Endothelial cell of umbilical vein (primary cell): ENCODE data around the gene WDR93. TPM values are rescaled to one million over a fixed set of nuclear protein-coding genes. Genes with fewer than 3 reads are reported as not detected.

Experiments
- BruUV-seq: library from RNA; stranded (reverse); fragments of 400-500 nt; replicated peaks from 2 replicates; lab custom pipeline; 2021; lab: Mats Ljungman, UMichigan
- CTCF ChIA-PET: fragments of 300-600, 350-600 bp; sonication (Branson Sonifier 250); formaldehyde crosslinking; loops from one replicate; lab custom pipeline; 2021; ENCODE audit warnings: antibody characterized with exemption, inconsistent platforms; lab: Charles Lee
- POLR2A ChIA-PET: fragments of 300-600, 350-600 bp; sonication (Branson Sonifier 250); formaldehyde crosslinking; loops from one replicate; lab custom pipeline; 2021; ENCODE audit warnings: antibody characterized with exemption, inconsistent platforms; lab: Charles Lee
- DNase-seq: peaks from one replicate; pipeline ENCODE4 v3.0.0-alpha.2; 2011; ENCODE audit warnings: low read depth, low spot score
- FAIRE-seq: peaks from 2 replicates; lab custom pipeline; 2011; peaks lifted over from hg19 to GRCh38; lab: Jason Lieb, UNC
- H2AFZ ChIP-seq: 2 replicates; pipeline ENCODE4 v1.6.0; 2012; ENCODE audit warnings: low read depth, low read length, control low read depth, inconsistent platforms
- H3K27ac ChIP-seq: 2 replicates; pipeline ENCODE4 v1.5.1; 2011; ENCODE audit warnings: low read depth, mild to moderate bottlenecking, control low read depth, low read length, moderate library complexity; ENCODE audit not compliant: insufficient read depth
- H3K27me3 ChIP-seq, 2 experiments: 2 replicates each; pipeline versions ENCODE4 v1.6.0 to v1.6.1; 2011; ENCODE audit warnings: low read length in 2 of 2, mixed read lengths in 1 of 2; ENCODE audit not compliant: control insufficient read depth in 2 of 2, insufficient read depth in 2 of 2
- H3K36me3 ChIP-seq, 2 experiments: 2 replicates in 1 of 2; 3 replicates in 1 of 2; pipeline ENCODE4 v1.5.1; 2011; ENCODE audit warnings: low read length in 2 of 2, mild to moderate bottlenecking in 1 of 2, moderate library complexity in 1 of 2; ENCODE audit not compliant: control insufficient read depth in 2 of 2, insufficient read depth in 2 of 2; ENCODE audit errors: extremely low read depth in 1 of 2
- H3K4me1 ChIP-seq: 3 replicates; pipeline ENCODE4 v1.5.1; 2011; ENCODE audit warnings: mild to moderate bottlenecking, low read length; ENCODE audit not compliant: control insufficient read depth, insufficient read depth; ENCODE audit errors: extremely low read depth
- H3K4me2 ChIP-seq: 2 replicates; pipeline ENCODE4 v1.6.1; 2011; ENCODE audit warnings: low read length, control low read depth, mixed read lengths; ENCODE audit not compliant: insufficient read depth
- H3K4me3 ChIP-seq, 3 experiments: fragments of 200-600 bp in 1 of 3; sonication (generic), shearing (Covaris generic) in 1 of 3; replicated peaks in 1 of 3; 2 replicates each; pipeline ENCODE4 v1.5.1; 2011 to 2016; ENCODE audit warnings: control low read depth in 3 of 3, low read length in 3 of 3, mild to moderate bottlenecking in 2 of 3, inconsistent platforms in 1 of 3, low read depth in 1 of 3, moderate library complexity in 1 of 3; ENCODE audit not compliant: insufficient read depth in 1 of 3
- H3K79me2 ChIP-seq: 2 replicates; pipeline ENCODE4 v1.6.0; 2012; ENCODE audit warnings: low read length, inconsistent platforms; ENCODE audit not compliant: control insufficient read depth, insufficient read depth
- H3K9ac ChIP-seq: replicated peaks from 2 replicates; pipeline ENCODE3; 2011; ENCODE audit warnings: low read length, control low read depth; ENCODE audit not compliant: insufficient read depth; ENCODE audit errors: extremely low read depth
- H3K9me1 ChIP-seq: replicated peaks from 3 replicates; pipeline ENCODE4 v1.6.0; 2011; ENCODE audit warnings: mild to moderate bottlenecking, low read length; ENCODE audit not compliant: control insufficient read depth, insufficient read depth; ENCODE audit errors: extremely low read depth
- H3K9me3 ChIP-seq: replicated peaks from 2 replicates; pipeline ENCODE4 v1.5.1; 2012; ENCODE audit warnings: low read length, inconsistent platforms; ENCODE audit not compliant: control insufficient read depth, insufficient read depth
- H4K20me1 ChIP-seq: replicated peaks from 2 replicates; pipeline ENCODE3; 2011; ENCODE audit warnings: mild to moderate bottlenecking, low read length; ENCODE audit not compliant: control insufficient read depth, insufficient read depth; ENCODE audit errors: extremely low read depth
- EZH2 ChIP-seq: IDR thresholded peaks from 2 replicates; pipeline ENCODE4 v1.6.1; 2012; ENCODE audit warnings: borderline replicate concordance, low read depth, mild to moderate bottlenecking, moderate library complexity, low read length, inconsistent platforms; ENCODE audit not compliant: severe bottlenecking
- FOS ChIP-seq: IDR thresholded peaks from 2 replicates; pipeline ENCODE4 v1.6.1; 2011; ENCODE audit warnings: mild to moderate bottlenecking, low read length, moderate library complexity, borderline replicate concordance; ENCODE audit not compliant: insufficient read depth
- GATA2 ChIP-seq: IDR thresholded peaks from 2 replicates; pipeline ENCODE4 v1.7.0; 2011; ENCODE audit warnings: low read depth, mild to moderate bottlenecking, moderate library complexity, mixed read lengths, low read length; ENCODE audit not compliant: insufficient read length, insufficient read depth
- JUN ChIP-seq: IDR thresholded peaks from 2 replicates; pipeline ENCODE4 v1.6.1; 2011; ENCODE audit warnings: borderline replicate concordance, low read depth; ENCODE audit not compliant: insufficient read length, insufficient read depth
- MAX ChIP-seq: IDR thresholded peaks from 2 replicates; pipeline ENCODE4 v1.6.1; 2011; ENCODE audit not compliant: insufficient read depth, insufficient read length
- MYC ChIP-seq: IDR thresholded peaks from one replicate; pipeline ENCODE4 v1.6.1; 2011; ENCODE audit warnings: mild to moderate bottlenecking, low read depth, low read length
- POLR2A ChIP-seq: IDR thresholded peaks from 2 replicates; pipeline ENCODE4 v1.6.1; 2012; ENCODE audit warnings: low read depth, mild to moderate bottlenecking, control low read depth, low read length
- POLR2AphosphoS5 ChIP-seq: IDR thresholded peaks from 2 replicates; pipeline ENCODE4 v1.6.1; 2012; ENCODE audit warnings: low read depth, mild to moderate bottlenecking, control low read depth, low read length, moderate library complexity; ENCODE audit not compliant: insufficient read depth
- dilution Hi-C: fragments of 300-500 bp; cut with MboI; formaldehyde crosslinking; loops from one replicate; pipeline ENCODE4 v1.15.0; 2019; ENCODE audit warnings: low sequenced_read_pairs; ENCODE audit not compliant: extremely low pct_ligation_motif_present
- intact Hi-C: fragments of 100-400 bp; cut with micrococcal nuclease; formaldehyde crosslinking; loops from one replicate; pipeline ENCODE4 v1.10.0; 2022
- polyA plus RNA-seq, 4 experiments: library from polyadenylated mRNA; depleted of rRNA in 3 of 4; stranded (reverse) in 3 of 4; unstranded in 1 of 4; fragments of >200 nt; gene quantifications; 2 replicates each; pipeline versions ENCODE4 v1.2.1 to v1.2.3, GENCODE V29; 2011 to 2012; ENCODE audit warnings: missing spikeins in 1 of 4
- total RNA-seq: library from RNA; stranded (reverse); gene quantifications from 2 replicates; pipeline ENCODE4 v1.2.3, GENCODE V29; 2021
- TF ChIP-seq, protein P1 (sequence below), 2 donors: IDR thresholded peaks; 1 replicate in 1 of 2; 2 replicates in 1 of 2; pipeline ENCODE4 v1.5.1; 2011; ENCODE audit warnings: low read length in 2 of 2, mild to moderate bottlenecking in 2 of 2, moderate library complexity in 2 of 2, control low read depth in 1 of 2, inconsistent platforms in 1 of 2, low read depth in 1 of 2; ENCODE audit not compliant: insufficient read depth in 1 of 2; ENCODE audit errors: extremely low read depth in 1 of 2

The WDR93 gene
- total and polyA plus RNA-seq, 2 donors (not counting 3 experiments of a cell fraction or from before 2014, with no cell fraction given) = 0.07 TPM; not detected in 1

GRCh38 chr15:89645680-89646079 is 44.9 kb upstream of the WDR93 start:
- POLR2A ChIA-PET = no interaction called here
- no TSS peak for BruUV-seq
- dilution Hi-C loops (no loop called here), intact Hi-C loops (no loop called here)
- Histone ChIP-seq H3K36me3 (peaks cover 0 to 15% of the 10 kb centered on the region in 2 experiments), H3K4me1 (no peaks in the 10 kb centered on the region), H2AFZ (no peak overlapping the region), H3K27ac (no peak overlapping the region), H3K9me1 (no peaks in the 10 kb centered on the region), H3K27me3 (no peaks in the 10 kb centered on the region), H3K79me2 (no peaks in the 10 kb centered on the region), H3K9ac (no peak overlapping the region), H3K4me3 (no peak overlapping the region), H4K20me1 (no peaks in the 10 kb centered on the region), H3K9me3 (no peaks in the 10 kb centered on the region), H3K4me2 (no peak overlapping the region)
- no peak for FAIRE-seq
- no peak for DNase-seq
- TF ChIP-seq POLR2AphosphoS5 (no peak), MYC (no peak), POLR2A (no peak), FOS (no peak), MAX (no peak), JUN (no peak), EZH2 (no peak), GATA2 (no peak)
- TF ChIP-seq, protein P1, sequence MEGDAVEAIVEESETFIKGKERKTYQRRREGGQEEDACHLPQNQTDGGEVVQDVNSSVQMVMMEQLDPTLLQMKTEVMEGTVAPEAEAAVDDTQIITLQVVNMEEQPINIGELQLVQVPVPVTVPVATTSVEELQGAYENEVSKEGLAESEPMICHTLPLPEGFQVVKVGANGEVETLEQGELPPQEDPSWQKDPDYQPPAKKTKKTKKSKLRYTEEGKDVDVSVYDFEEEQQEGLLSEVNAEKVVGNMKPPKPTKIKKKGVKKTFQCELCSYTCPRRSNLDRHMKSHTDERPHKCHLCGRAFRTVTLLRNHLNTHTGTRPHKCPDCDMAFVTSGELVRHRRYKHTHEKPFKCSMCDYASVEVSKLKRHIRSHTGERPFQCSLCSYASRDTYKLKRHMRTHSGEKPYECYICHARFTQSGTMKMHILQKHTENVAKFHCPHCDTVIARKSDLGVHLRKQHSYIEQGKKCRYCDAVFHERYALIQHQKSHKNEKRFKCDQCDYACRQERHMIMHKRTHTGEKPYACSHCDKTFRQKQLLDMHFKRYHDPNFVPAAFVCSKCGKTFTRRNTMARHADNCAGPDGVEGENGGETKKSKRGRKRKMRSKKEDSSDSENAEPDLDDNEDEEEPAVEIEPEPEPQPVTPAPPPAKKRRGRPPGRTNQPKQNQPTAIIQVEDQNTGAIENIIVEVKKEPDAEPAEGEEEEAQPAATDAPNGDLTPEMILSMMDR (IDR thresholded peaks at IDR 0.05; ENCODE audit: extremely low read depth in 1 of 2, insufficient read depth in 1 of 2, low read depth in 1 of 2, low read length in 2 of 2) = no peak
- CTCF ChIA-PET = interaction anchor here (1.0 to 4.4 kb wide), 7 partner anchors 9 to 242 kb away, joined by 3 to 55 read pairs (median 7); partner anchors contain the start of gene KIF7
